ENCODE data around the gene ZNF292. TPM values are rescaled to one million over a fixed set of nuclear protein-coding genes. Genes with fewer than 3 reads are reported as not detected.
"Not testable (repeated sequence)": the region's sequence is repeated elsewhere in the genome, so short reads cannot be mapped to it uniquely, and the experiment has no call there.

Gene ZNF292
- 32.4 TPM for polyA plus RNA-seq (2012; ENCODE audit: missing spikeins)

- TF ChIP-seq POLR2AphosphoS5 (IDR thresholded peaks at IDR 0.05; ENCODE audit: low read depth, low read length) = peak; percentile 34
- peak; percentile 75 for TF ChIP-seq TAF1 (IDR thresholded peaks at IDR 0.05; ENCODE audit: borderline replicate concordance, low read depth, low read length)
- TF ChIP-seq POLR2A (IDR thresholded peaks at IDR 0.05; ENCODE audit: low read depth, low read length) = peak; percentile 80
- DNase-seq (ENCODE audit: insufficient read length) (peak; percentile 81), FAIRE-seq (peak; percentile 98)
Measured at GRCh38 chr6:87154993-87155841, at the start of gene ZNF292. Gene ZNF292 (plus strand): TSS chr6:87155565. CDS start chr6:87155592, 27 bp downstream.

- FAIRE-seq (peak; percentile 57), DNase-seq (ENCODE audit: insufficient read length) (no peak)
- no peak for TF ChIP-seq POLR2AphosphoS5 (IDR thresholded peaks at IDR 0.05; ENCODE audit: low read depth, low read length)
- no peak for TF ChIP-seq POLR2A (IDR thresholded peaks at IDR 0.05; ENCODE audit: low read depth, low read length)
- no peak for TF ChIP-seq TAF1 (IDR thresholded peaks at IDR 0.05; ENCODE audit: borderline replicate concordance, low read depth, low read length)
Measured at GRCh38 chr6:87105823-87106222, 49.5 kb upstream of the ZNF292 start.

DNA sequence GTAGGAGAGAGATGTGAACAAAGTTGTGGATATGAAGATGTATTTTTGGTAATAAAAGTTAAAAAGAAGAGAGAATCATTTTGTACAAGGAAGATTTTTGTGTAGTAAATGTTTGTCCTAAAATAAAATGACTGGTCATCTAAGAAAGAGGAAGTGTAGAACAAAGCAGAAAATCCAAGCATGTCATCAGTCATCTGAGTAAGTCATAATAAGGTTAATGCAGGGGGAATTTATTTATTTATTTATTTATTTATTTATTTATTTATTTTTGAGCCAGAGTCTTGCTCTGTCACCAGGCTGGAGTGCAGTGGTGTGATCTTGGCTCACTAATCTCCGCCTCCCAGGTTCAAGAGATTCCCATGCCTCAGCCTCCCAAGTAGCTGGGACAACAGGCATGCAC is 44.7 kb upstream of the ZNF292 start:
- FAIRE-seq (no peak), DNase-seq (ENCODE audit: insufficient read length) (no peak)
- no peak for TF ChIP-seq POLR2AphosphoS5 (IDR thresholded peaks at IDR 0.05; ENCODE audit: low read depth, low read length)
- no peak for TF ChIP-seq POLR2A (IDR thresholded peaks at IDR 0.05; ENCODE audit: low read depth, low read length)
- no peak for TF ChIP-seq TAF1 (IDR thresholded peaks at IDR 0.05; ENCODE audit: borderline replicate concordance, low read depth, low read length)

DNA sequence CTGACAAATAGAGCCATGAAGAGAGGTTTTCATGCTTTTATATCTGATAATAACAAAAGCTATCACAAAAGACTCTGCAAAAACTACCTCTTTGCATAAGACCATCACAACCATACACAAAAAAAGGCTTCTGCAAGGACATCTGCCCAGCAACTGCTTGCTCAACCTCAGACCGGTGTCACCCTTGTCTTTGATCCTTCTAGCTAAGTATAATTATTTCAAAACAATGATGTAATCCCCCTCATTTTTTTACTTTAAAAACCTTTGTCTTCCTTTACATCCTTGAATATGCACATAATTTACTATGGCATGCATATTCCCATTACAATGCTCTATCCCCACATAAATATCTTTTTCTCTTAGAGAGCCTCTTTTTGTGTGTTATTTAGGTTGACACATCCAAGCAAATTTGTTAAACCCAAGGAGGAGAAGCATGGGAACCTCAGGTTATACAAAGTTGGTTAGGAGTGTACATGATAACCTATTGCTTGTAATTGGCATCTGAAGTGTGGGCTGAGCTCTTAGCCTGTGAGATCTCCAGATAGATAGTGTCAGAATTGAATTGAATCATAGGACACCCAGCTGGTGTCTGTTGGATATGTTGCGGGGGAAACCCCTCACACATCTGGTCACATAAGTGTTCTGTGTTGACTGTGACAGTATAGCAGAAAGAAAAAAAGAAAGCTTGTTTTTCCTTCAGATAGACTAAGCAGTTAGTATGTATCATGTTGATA is 39.8 kb upstream of the ZNF292 start:
- TF ChIP-seq TAF1 (IDR thresholded peaks at IDR 0.05; ENCODE audit: borderline replicate concordance, low read depth, low read length) = no peak
- DNase-seq (ENCODE audit: insufficient read length) (no peak), FAIRE-seq (peak; percentile 88)

- TF ChIP-seq POLR2AphosphoS5 (IDR thresholded peaks at IDR 0.05; ENCODE audit: low read depth, low read length) (no peak), TAF1 (IDR thresholded peaks at IDR 0.05; ENCODE audit: borderline replicate concordance, low read depth, low read length) (no peak), POLR2A (IDR thresholded peaks at IDR 0.05; ENCODE audit: low read depth, low read length) (no peak)
- FAIRE-seq = peak; percentile 5
- no peak for DNase-seq (ENCODE audit: insufficient read length)
Measured at GRCh38 chr6:87116922-87117321, 38.4 kb upstream of the ZNF292 start.

DNA sequence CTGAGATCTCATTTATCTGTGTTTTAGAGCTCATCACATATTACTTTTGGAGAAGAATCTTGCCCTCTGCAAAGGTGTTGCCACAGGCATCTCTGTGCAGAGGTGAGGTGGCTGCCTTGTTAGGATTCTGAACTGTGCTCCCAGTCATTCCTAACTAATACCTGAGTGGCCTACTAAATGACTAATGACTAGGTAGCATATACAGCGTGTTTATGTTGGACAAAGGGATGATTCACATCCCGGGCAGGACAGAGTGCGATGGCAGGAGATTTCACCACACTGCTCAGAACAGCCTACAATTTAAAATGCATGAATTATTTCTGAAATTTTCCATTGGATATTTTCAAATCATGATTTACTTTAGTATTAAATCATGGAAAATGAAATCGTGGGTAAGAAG is 37.3 kb upstream of the ZNF292 start:
- FAIRE-seq = no peak
- TF ChIP-seq POLR2A (IDR thresholded peaks at IDR 0.05; ENCODE audit: low read depth, low read length) = no peak
- TF ChIP-seq TAF1 (IDR thresholded peaks at IDR 0.05; ENCODE audit: borderline replicate concordance, low read depth, low read length) = no peak
- no peak for TF ChIP-seq POLR2AphosphoS5 (IDR thresholded peaks at IDR 0.05; ENCODE audit: low read depth, low read length)
- DNase-seq (ENCODE audit: insufficient read length) = no peak

- TF ChIP-seq POLR2A (IDR thresholded peaks at IDR 0.05; ENCODE audit: low read depth, low read length) = no peak
- TF ChIP-seq POLR2AphosphoS5 (IDR thresholded peaks at IDR 0.05; ENCODE audit: low read depth, low read length) = no peak
- TF ChIP-seq TAF1 (IDR thresholded peaks at IDR 0.05; ENCODE audit: borderline replicate concordance, low read depth, low read length) = no peak
- DNase-seq (ENCODE audit: insufficient read length) (no peak), FAIRE-seq (no peak)
Measured at GRCh38 chr6:87122477-87122876, 32.9 kb upstream of the ZNF292 start.

DNA sequence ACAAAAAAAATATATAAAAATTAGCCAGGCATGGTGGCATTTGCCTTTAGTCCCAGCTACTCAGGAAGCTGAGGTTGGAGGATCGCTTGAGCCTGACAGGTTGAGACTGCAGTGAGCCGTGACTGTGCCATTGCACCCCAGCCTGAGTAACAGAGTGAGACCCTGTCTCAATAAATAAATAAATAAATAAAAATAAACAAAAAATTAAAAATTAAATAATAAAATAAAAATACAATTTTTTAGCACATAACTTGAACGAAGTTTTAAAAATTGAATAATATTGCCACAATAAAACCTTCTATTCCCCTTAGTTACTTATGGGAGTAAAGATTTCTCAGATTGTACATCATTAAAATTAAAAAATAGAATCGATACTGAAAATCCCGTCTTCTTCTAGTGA is 31.3 kb upstream of the ZNF292 start:
- no peak for TF ChIP-seq POLR2A (IDR thresholded peaks at IDR 0.05; ENCODE audit: low read depth, low read length)
- TF ChIP-seq TAF1 (IDR thresholded peaks at IDR 0.05; ENCODE audit: borderline replicate concordance, low read depth, low read length) = no peak
- TF ChIP-seq POLR2AphosphoS5 (IDR thresholded peaks at IDR 0.05; ENCODE audit: low read depth, low read length) = no peak
- DNase-seq (ENCODE audit: insufficient read length) (no peak), FAIRE-seq (no peak)

- DNase-seq (ENCODE audit: insufficient read length) (no peak), FAIRE-seq (no peak)
- no peak for TF ChIP-seq TAF1 (IDR thresholded peaks at IDR 0.05; ENCODE audit: borderline replicate concordance, low read depth, low read length)
- no peak for TF ChIP-seq POLR2AphosphoS5 (IDR thresholded peaks at IDR 0.05; ENCODE audit: low read depth, low read length)
- TF ChIP-seq POLR2A (IDR thresholded peaks at IDR 0.05; ENCODE audit: low read depth, low read length) = no peak
Measured at GRCh38 chr6:87126501-87126900, 28.9 kb upstream of the ZNF292 start.

DNA sequence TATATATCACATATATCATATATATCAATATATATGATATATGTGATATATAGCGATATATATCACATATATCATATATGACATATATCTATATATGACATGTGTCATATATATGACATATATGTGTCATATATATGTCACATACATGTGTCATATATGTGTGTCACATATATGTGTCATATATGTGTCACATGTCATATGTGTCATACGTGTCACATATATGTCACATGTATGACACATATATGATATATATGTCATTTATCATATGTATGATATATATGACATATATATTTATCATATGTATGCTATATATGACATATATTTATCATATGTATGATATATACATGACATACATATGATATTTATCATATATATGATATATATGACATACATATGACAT is 27.6 kb upstream of the ZNF292 start:
- DNase-seq (ENCODE audit: insufficient read length) = no peak
- TF ChIP-seq POLR2AphosphoS5 (IDR thresholded peaks at IDR 0.05; ENCODE audit: low read depth, low read length) = no peak
- no peak for TF ChIP-seq TAF1 (IDR thresholded peaks at IDR 0.05; ENCODE audit: borderline replicate concordance, low read depth, low read length)
- TF ChIP-seq POLR2A (IDR thresholded peaks at IDR 0.05; ENCODE audit: low read depth, low read length) = no peak
- FAIRE-seq = no peak

GRCh38 chr6:87136963-87137362 is 18.4 kb upstream of the ZNF292 start:
- DNase-seq (ENCODE audit: insufficient read length) (no peak), FAIRE-seq (no peak)
- TF ChIP-seq POLR2A (IDR thresholded peaks at IDR 0.05; ENCODE audit: low read depth, low read length) (no peak), POLR2AphosphoS5 (IDR thresholded peaks at IDR 0.05; ENCODE audit: low read depth, low read length) (no peak), TAF1 (IDR thresholded peaks at IDR 0.05; ENCODE audit: borderline replicate concordance, low read depth, low read length) (no peak)

GRCh38 chr6:87139236-87139635 is 16.1 kb upstream of the ZNF292 start:
- no peak for TF ChIP-seq TAF1 (IDR thresholded peaks at IDR 0.05; ENCODE audit: borderline replicate concordance, low read depth, low read length)
- TF ChIP-seq POLR2AphosphoS5 (IDR thresholded peaks at IDR 0.05; ENCODE audit: low read depth, low read length) = no peak
- TF ChIP-seq POLR2A (IDR thresholded peaks at IDR 0.05; ENCODE audit: low read depth, low read length) = no peak
- peak; percentile 90 for FAIRE-seq
- no peak for DNase-seq (ENCODE audit: insufficient read length)

DNA sequence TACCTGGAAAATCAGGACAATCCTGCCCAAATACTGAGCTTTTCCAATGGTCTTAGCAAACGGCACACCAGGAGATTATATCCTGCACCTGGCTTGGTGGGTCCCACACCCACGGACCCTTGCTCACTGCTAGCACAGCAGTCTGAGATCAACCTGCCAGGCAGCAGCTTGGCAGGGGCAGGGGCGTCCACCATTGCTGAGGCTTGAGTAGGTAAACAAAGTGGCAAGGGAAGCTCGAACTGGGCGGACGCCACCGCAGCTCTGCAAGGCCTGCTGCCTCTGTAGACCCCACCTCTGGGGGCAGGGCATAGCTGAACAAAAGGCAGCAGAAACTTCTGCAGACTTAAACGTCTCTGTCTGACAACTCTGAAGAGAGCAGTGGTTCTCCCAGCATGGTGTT is 15.4 kb upstream of the ZNF292 start:
- not testable (repeated sequence) for FAIRE-seq; DNase-seq (ENCODE audit: insufficient read length)

Measured in GM12892 (cell line).